NCI-H2196 treated with DMSO at 0.1 percent for 48 hours (cell line): ENCODE data around the gene ARMC6.
"Not testable (repeated sequence)": the region's sequence is repeated elsewhere in the genome, so short reads cannot be mapped to it uniquely, and the experiment has no call there.

Source experiments
- DNase-seq: peaks from one replicate; lab custom pipeline; 2025; ENCODE audit not compliant: unreplicated experiment; lab: John Stamatoyannopoulos, UW

The ARMC6 gene

GRCh38 chr19:19106938-19107337 is 73.5 kb downstream of the ARMC6 start:
- not testable (repeated sequence) for DNase-seq

GRCh38 chr19:19107654-19108053 is 74.3 kb downstream of the ARMC6 start:
- DNase-seq, result no peak
